Epithelial cell of esophagus (primary cell): Measurements from ENCODE around the gene ITGAE.
"Not testable (repeated sequence)": the region's sequence is repeated elsewhere in the genome, so short reads cannot be mapped to it uniquely, and the experiment has no call there.

Experiments
- DNase-seq: peaks from one replicate; pipeline ENCODE4 v3.0.0; 2010; ENCODE audit warnings: low read depth
- H3K4me3 ChIP-seq: 2 replicates; pipeline ENCODE4 v1.5.1; 2011; ENCODE audit warnings: mild to moderate bottlenecking, low read length, control low read depth
- TF ChIP-seq, protein P1 (sequence below): IDR thresholded peaks from 2 replicates; pipeline ENCODE4 v1.5.1; 2011; ENCODE audit warnings: low read depth, mild to moderate bottlenecking, low read length, control low read depth, inconsistent platforms; ENCODE audit not compliant: insufficient read depth; ENCODE audit errors: missing control alignments

ITGAE gene

DNA sequence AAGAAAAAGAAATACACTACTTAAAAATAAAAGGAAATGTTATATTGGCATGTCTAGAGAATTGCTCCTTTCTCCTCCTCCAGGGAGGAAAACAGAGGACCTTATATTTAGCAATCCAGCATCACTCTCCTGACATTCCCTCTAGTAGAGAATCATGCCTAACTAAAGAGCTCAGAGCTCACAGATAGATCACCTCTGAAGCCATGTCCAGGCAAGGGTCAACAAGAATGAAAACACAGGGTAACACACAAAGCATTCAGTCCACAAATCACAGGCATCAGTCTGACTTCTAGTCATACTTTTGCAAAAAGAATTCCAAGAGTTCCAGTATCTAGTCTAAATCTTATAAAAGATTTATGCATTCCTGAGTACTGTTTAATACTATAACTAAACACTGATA is 81.7 kb downstream of the ITGAE start:
- DNase-seq, result no peak
- TF ChIP-seq, protein P1, sequence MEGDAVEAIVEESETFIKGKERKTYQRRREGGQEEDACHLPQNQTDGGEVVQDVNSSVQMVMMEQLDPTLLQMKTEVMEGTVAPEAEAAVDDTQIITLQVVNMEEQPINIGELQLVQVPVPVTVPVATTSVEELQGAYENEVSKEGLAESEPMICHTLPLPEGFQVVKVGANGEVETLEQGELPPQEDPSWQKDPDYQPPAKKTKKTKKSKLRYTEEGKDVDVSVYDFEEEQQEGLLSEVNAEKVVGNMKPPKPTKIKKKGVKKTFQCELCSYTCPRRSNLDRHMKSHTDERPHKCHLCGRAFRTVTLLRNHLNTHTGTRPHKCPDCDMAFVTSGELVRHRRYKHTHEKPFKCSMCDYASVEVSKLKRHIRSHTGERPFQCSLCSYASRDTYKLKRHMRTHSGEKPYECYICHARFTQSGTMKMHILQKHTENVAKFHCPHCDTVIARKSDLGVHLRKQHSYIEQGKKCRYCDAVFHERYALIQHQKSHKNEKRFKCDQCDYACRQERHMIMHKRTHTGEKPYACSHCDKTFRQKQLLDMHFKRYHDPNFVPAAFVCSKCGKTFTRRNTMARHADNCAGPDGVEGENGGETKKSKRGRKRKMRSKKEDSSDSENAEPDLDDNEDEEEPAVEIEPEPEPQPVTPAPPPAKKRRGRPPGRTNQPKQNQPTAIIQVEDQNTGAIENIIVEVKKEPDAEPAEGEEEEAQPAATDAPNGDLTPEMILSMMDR, result no peak
- H3K4me3 ChIP-seq, result no peak overlapping the region

DNA sequence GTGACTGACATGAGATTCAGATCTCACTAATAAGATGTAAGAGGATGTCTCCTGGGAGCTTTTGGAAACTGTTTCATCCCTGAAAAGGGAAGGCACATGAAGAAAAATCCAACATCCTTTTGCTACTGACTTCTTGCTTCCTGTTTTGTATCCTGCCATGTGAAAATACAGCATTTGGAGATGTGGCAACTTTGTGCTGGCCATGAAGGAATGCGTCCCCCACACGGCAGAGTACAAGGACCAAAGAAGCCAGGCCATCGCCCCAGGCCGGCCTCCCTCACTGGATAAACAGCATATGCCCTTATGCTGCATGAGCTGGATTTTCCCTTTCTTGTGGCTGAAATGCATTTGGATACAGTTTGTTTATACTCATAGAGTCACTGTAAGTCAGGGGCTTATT is 82.8 kb downstream of the ITGAE start:
- no peak overlapping the region for H3K4me3 ChIP-seq
- TF ChIP-seq, protein P1, result no peak

DNA sequence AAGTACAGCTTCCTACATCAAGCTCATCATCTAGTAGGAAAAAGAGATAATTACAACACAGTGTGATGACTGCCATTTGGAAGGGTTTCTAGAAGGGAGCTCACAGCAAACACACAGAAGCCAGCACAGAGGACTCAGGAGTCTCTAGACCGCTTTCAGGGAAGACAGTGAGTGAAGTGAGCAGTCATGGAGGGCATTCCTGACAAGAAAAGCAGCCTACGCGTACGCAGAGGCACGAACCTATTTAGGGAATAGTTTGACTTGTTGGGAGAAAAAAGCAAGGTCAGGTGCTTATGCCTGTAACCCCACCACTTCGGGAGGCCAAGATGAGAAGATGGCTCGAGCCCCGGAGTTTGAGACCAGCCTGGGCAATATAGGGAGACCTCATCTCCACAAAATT is 85.7 kb downstream of the ITGAE start:
- no peak for DNase-seq
- H3K4me3 ChIP-seq, result no peak overlapping the region
- TF ChIP-seq, protein P1, result no peak

More for the DNA sequence above, 82.8 kb downstream of the ITGAE start:
- DNase-seq, result no peak

DNA sequence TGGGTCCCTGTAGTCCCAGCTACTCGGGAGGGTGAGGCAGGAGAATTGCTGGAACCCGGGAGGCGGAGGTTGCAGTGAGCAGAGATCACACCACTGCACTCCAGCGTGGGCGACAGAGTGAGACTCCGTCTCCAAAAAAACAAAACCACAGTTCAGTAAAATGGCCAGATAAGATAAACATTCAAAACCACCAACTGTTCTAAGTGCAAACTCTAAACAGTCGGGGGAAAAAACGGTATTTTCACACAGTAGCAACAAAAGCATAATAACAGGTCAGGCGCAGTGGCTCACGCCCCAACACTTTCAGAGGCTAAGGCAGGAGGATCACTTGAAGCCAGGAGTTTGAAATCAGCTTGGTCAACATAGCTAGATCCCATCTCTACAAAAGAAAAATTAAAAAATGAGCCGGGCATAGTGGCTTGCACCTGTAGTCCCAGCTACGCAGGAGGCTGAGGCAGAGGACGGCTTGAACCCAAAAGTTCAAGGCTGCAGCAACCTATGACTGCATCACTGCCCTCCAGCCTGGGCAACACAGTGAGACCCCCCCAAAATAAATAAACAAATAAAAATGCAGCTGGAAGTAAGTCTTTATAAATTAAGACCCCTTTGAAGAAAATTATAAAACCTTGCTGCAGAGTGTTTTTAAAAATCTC is 88.1 kb downstream of the ITGAE start:
- DNase-seq, result no peak
- TF ChIP-seq, protein P1, result no peak
- no peak overlapping the region for H3K4me3 ChIP-seq

DNA sequence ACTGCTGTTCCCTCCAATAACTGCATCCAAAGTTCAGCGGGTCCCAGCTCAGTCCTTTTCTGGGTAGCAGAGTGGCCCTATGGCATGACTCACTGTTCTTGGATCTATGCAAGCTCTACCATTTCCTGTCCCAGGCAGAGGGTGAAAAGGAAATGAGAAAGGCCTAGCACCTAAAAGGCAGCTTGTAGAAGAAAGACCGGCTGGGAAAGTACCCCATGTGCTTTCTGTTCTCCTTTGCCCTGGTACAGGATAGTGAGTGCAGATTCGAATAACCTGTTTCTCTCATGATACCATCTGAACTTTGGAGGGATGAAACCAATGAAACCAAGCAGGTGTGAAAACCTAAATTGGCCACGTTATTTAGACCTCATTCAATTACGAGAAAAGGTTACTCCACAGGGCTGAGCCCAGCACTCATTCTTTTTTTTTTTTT is 90.0 kb downstream of the ITGAE start:
- TF ChIP-seq, protein P1, result no peak
- H3K4me3 ChIP-seq, result no peak overlapping the region
- DNase-seq, result peak; percentile 55

DNA sequence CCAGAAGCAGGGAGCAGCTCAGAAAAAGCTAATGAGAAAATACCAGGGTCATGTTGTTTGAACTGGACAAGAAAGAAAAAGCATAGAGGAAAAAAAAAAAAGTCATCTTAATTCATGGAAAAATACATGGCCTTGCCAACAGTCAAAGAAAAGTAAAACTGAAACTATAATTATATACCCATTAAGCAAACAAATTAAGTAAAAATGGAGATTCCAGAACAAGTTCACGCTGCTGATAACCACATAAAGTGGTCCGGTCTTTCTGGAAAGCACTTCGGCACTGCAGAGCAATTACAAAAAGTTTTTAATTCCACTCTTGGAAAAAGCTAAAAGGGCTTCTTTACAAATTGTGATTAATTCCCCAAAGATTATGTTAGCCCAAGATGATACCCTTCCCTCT is 92.6 kb downstream of the ITGAE start:
- TF ChIP-seq, protein P1, result no peak
- H3K4me3 ChIP-seq, result no peak overlapping the region
- no peak for DNase-seq

DNA sequence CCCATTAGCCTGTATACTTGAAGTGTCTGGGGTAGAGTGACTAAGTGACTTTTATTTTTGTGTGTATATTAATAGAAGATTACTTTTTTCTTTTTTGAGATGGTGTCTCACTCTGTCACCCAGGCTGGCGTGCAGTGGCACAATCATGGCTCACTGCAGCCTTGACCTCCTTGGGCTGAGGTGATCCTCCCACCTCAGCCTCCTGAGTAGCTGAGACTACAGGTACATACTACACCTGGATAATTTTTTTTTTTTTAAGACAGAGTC is 95.3 kb downstream of the ITGAE start:
- DNase-seq, H3K4me3 ChIP-seq: not testable (repeated sequence)
